GM19240 (cell line): ENCODE results near the gene EGFLAM.

Experiments
- DNase-seq: peaks from one replicate; pipeline ENCODE4 v3.0.0; 2011; ENCODE audit warnings: low spot score; ENCODE audit not compliant: insufficient read length

The EGFLAM gene

GRCh38 chr5:38258319-38259061 lies at the start of gene EGFLAM:
EGFLAM (plus strand) TSS chr5:38258559; CDS start chr5:38258755, 196 bp downstream.
- no peak for DNase-seq

- DNase-seq = no peak
These were observed 49.5 kb upstream of the EGFLAM start for GRCh38 chr5:38208782-38209378.

GRCh38 chr5:38210676-38211353 lies 47.5 kb upstream of the EGFLAM start:
- no peak for DNase-seq

- DNase-seq = no peak
These were observed 47.0 kb upstream of the EGFLAM start for GRCh38 chr5:38211354-38211710.

GRCh38 chr5:38212307-38212706 lies 46.1 kb upstream of the EGFLAM start:
- no peak for DNase-seq

- no peak for DNase-seq
These were observed 32.3 kb upstream of the EGFLAM start for GRCh38 chr5:38226091-38226490.

- DNase-seq = no peak
These were observed 29.4 kb upstream of the EGFLAM start for GRCh38 chr5:38228914-38229313.

GRCh38 chr5:38234737-38235136 lies 23.6 kb upstream of the EGFLAM start:
- no peak for DNase-seq

GRCh38 chr5:38237681-38238080 lies 20.7 kb upstream of the EGFLAM start:
- DNase-seq = no peak

- no peak for DNase-seq
These were observed 18.1 kb upstream of the EGFLAM start for GRCh38 chr5:38240212-38240611.

GRCh38 chr5:38241655-38242054 lies 16.7 kb upstream of the EGFLAM start:
- no peak for DNase-seq

- DNase-seq = no peak
These were observed 13.1 kb upstream of the EGFLAM start for GRCh38 chr5:38245307-38245706.

GRCh38 chr5:38249301-38249700 lies 9.1 kb upstream of the EGFLAM start:
- DNase-seq = no peak

GRCh38 chr5:38249812-38250211 lies 8.5 kb upstream of the EGFLAM start:
- DNase-seq = no peak

- no peak for DNase-seq
These were observed 7.5 kb upstream of the EGFLAM start for GRCh38 chr5:38250763-38251448.

- no peak for DNase-seq
These were observed 4.6 kb upstream of the EGFLAM start for GRCh38 chr5:38253759-38254158.

- no peak for DNase-seq
These were observed 884 bp upstream of the EGFLAM start for GRCh38 chr5:38257308-38258041.

GRCh38 chr5:38258042-38258318 lies 379 bp upstream of the EGFLAM start:
- no peak for DNase-seq

- no peak for DNase-seq
These were observed 876 bp downstream of the EGFLAM start for GRCh38 chr5:38259062-38259808.

GRCh38 chr5:38259809-38260160 lies 1.4 kb downstream of the EGFLAM start:
- DNase-seq = no peak

- DNase-seq = no peak
These were observed 5.6 kb downstream of the EGFLAM start for GRCh38 chr5:38263983-38264382.
